ENCODE results near the gene KCNJ12.
"Not testable (repeated sequence)": the region's sequence is repeated elsewhere in the genome, so short reads cannot be mapped to it uniquely, and the experiment has no call there.

KCNJ12 gene

DNA sequence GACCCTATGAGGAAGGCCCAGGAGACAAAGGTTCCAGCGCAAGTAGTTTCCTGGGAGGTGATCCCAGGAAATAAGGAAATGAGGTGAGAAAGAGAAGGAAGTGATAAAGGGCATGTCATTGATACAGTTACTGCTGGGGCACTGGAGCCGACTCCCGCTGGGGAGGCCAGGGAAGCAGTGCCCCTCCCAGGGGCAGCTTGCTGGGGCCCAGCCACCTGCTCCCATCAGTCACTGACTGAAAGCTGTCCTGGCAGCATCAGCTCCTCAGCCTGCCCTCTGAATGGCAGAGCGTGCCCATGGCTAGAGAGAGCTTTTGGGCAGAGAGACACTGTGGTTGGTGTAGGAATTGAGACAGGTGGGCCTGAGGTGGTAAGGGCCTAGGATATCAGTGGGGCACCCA lies 33.2 kb downstream of the KCNJ12 start:
- DNase-seq = not testable (repeated sequence)

DNA sequence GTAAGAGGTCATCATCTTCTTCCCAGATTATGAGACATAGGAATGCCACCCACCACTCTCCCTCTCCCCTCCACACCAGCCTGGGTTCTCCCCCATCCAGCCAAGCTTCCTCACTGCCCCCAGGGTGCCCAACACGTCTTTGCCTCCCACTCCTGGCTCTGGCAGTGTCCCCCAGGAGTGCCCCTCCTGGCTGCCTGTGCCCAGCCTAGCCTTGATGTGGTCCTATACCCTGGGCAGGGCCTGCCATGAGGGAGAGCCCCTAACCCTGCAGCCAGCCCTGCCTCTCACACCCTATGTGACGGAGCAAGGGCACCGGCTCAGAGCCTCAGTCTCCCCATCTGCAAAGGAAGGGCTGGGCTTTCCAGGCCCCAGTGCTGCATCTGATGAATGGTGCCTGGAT lies 33.8 kb downstream of the KCNJ12 start:
- DNase-seq = not testable (repeated sequence)

DNA sequence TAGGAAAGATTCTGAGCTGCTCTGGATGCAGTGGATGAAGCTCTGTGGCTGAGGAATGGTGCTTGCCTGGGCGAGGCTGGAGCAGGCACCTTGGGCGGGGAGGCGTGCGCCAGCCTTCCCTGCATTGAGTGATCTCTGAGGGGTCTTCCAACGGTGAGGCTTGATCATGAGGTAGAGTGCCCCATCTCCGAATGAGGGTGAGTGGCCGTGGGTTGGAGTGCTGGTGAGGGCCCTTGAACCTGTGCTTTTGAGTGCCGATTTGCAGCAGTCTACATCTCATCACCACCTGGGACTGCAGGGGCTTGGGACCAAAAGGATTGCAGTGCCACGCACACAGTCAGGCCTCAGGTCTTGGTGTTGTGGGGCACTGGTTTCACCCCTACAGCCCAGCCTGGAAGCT lies 34.2 kb downstream of the KCNJ12 start:
- not testable (repeated sequence) for DNase-seq

DNA sequence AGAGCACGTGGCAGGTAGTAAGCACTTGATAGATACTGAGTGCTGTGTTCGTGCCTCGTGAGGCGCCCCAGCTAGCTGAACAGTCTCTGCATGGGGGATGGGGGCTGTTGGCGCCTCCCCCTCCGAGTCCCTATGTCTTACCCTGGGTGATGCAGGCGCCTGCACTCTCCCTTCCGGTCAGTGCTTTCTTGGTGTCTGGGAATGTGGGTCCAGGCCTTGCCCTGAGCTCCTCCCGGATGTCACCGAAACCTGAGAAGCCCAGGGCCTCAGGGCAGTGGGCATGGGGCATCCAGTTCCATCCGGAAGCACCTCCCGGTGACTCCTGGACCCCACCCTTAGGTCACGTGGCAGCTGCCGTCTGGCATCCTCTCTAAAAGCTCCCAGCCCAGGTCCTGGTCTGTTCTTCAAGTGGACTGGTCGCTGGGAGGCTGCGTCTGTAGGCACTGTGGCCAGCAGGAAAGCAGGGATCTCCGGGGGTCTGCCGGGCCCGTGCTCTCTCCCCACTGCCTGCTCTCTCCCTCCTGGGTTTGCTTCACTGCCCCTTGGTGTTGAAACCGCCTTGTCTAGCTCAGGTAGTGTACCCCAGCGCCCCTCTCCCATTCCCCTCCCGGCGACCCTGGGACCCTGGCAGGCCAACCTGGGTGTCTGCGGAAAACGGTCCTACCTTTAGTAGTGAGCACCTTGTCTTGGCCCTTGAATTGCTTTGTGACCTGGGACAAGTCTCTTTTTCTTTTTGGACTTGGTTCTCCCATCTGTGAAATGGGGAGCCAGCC lies 34.9 kb downstream of the KCNJ12 start:
- not testable (repeated sequence) for DNase-seq

DNA sequence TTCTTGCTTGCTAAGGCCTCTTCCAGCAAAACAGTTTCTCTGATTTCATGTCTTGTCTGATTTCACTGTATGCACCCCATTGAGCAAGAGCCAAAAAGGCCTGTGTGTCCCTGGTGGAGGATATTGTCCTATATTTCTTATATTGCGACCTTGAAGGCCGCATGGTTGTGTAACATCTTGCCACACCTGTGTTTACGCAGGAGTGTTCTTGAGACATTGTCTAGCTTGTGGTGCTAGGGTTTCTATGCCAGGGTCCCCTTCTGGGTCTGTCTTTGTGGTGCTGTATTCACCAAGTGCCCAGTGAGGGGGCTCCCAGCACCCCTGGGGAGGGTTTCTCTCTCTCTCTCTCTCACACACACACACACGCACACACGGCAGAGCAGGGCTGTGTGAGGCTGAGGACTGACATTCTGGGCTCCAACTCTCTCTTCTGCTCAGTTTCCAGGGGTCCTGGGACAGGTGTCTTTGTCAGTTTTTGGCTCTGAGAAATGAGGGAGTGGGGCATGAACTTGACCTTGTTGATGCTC lies 35.6 kb downstream of the KCNJ12 start:
- DNase-seq = not testable (repeated sequence)

DNA sequence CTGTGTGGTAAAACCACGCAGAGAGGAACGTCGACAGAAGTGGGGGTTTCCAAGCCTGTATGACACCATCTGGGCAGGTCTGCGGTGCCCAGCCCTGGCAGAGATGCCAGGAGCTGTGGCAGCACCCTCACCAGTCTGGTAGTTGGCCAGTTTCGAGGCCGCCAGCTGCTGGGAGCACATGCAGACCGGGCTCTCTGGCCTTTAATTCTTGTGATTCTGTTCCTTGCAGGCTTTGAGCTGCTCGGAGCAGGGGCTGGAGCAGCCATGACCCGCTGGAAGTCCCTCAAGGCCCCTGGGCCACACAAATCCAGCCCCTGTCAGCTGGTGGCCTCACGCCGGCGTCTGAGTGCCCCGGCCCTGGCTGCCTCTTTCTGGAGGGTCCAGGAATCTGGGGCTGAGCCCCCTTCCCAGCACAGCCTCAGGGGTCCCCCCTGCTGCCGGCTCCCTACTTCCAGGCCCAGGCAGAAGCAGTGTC lies 36.1 kb downstream of the KCNJ12 start:
- not testable (repeated sequence) for DNase-seq

DNA sequence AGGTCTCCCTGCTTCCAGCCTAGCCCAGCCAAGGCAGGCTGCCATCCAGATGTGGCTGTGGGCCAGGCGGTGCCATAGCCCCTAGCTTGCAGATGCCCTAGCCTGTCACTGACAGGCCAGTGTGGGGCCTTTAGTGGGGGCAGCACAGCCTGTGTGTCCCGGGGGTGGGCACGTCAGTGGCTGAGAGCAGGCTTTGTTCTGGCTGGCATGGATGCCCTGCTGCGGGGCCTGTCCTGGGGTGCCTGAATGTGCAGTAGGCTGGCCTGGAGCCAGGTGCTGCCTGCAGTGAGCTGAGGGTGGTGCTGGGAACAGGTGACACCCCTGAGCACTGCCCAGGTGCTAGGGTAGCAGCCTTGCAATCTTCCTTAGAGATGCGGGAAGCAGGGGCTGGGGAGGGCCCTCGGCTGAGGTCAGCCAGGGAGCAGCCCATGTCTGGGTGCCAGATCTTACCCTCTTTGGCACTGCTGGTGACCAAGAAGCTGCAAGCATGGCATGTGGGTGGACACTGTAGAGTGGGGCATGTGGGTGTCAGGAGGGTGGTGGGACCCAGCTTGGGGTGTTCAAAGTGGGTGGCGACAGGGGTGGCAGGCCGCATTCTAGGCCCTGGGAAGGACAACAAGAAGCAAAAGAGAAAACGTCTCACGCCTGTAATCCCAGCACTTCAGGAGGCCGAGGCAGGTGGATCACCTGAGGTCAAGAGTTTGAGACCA lies 37.6 kb downstream of the KCNJ12 start:
- DNase-seq = not testable (repeated sequence)

DNA sequence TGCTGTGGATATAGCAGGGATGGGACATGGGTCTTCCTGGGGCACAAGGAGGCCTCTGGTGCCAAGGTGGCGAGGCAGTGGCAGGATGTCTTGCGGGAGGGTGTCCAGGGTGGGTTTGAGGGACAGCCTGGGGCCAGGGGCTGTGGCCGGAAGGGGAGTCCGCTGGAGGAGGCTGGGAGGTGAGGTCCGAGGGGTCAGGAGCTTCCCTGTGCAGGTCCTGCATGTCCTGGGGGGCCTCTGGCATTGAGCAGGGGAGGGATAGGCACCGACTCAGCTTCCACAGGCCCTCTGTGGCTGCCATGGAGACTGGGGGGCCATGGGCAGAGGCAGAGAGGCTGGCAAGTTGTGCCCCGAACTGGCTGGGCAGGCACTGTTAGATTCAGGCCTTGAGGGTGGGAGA lies 38.5 kb downstream of the KCNJ12 start:
- DNase-seq = not testable (repeated sequence)

DNA sequence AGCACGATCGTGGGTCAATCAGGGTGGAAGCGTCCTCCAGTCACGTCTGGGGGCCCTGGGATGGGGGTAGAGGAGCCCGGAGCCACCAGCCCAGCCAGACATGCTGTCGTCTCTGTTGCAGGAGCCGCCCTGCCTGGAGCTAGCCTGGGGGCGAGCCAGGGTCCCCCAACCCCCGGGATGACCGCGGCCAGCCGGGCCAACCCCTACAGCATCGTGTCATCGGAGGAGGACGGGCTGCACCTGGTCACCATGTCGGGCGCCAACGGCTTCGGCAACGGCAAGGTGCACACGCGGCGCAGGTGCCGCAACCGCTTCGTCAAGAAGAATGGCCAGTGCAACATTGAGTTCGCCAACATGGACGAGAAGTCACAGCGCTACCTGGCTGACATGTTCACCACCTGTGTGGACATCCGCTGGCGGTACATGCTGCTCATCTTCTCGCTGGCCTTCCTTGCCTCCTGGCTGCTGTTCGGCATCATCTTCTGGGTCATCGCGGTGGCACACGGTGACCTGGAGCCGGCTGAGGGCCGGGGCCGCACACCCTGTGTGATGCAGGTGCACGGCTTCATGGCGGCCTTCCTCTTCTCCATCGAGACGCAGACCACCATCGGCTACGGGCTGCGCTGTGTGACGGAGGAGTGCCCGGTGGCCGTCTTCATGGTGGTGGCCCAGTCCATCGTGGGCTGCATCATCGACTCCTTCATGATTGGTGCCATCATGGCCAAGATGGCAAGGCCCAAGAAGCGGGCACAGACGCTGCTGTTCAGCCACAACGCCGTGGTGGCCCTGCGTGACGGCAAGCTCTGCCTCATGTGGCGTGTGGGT lies 39.2 kb downstream of the KCNJ12 start:
- DNase-seq = not testable (repeated sequence)

DNA sequence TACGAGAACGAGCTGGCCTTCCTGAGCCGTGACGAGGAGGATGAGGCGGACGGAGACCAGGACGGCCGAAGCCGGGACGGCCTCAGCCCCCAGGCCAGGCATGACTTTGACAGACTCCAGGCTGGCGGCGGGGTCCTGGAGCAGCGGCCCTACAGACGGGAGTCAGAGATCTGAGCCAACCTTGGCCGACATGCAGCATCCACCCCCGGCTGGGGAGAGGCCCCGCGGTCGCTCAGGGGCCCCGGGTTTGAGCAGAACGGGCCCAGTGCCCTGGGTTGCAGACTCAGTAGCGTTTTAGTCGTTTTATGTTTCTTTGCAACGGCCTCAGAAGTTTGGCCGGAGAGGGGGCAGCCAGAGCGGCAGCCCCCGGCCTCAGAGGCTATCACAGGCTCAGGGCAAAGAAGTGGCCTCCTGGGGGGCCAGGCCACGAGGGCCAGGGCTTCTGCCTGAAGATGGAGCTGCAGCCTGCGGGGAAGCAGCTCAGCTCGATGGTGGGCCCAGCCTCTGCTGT lies 40.4 kb downstream of the KCNJ12 start:
- not testable (repeated sequence) for DNase-seq

DNA sequence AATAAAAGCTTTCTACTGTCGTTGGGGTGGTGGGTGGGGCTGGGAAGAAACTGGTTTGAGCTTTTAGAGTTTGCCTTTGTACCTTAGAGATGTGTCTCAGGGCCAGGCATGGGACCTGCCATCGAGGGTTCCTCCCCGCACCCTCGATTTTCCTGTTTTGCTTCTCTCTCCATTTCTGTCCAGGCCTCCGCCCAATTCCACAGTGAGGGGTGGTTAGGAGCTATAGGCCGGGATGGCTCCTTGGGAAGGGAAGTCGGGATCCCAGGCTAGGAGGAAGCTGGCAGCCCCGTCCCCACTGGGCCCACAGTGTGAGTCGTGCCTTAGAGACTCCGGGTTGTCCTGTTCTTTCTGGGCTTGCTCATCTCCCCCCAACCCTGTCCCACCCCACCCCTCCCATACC lies 41.2 kb downstream of the KCNJ12 start:
- DNase-seq = not testable (repeated sequence)

DNA sequence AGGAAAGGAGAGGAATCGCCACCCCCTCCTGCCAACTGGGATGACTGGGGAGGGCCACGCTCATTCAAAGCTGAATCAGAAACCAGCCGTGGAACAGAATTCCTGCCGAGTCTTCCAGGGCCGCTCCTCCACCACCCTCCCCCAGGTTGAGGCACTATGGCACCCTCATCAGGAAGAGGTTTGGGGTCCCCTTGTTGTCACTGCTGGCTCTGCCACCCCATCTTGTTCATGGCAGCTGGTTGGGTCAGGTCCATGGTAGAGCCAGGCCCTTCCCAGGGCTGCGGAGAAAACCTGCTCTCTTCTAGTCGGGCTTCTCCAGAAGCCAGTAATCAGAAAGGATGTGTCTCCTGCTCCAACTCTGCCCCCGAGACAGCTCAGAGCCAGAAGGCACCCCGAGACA lies 41.8 kb downstream of the KCNJ12 start:
- DNase-seq = no peak

DNA sequence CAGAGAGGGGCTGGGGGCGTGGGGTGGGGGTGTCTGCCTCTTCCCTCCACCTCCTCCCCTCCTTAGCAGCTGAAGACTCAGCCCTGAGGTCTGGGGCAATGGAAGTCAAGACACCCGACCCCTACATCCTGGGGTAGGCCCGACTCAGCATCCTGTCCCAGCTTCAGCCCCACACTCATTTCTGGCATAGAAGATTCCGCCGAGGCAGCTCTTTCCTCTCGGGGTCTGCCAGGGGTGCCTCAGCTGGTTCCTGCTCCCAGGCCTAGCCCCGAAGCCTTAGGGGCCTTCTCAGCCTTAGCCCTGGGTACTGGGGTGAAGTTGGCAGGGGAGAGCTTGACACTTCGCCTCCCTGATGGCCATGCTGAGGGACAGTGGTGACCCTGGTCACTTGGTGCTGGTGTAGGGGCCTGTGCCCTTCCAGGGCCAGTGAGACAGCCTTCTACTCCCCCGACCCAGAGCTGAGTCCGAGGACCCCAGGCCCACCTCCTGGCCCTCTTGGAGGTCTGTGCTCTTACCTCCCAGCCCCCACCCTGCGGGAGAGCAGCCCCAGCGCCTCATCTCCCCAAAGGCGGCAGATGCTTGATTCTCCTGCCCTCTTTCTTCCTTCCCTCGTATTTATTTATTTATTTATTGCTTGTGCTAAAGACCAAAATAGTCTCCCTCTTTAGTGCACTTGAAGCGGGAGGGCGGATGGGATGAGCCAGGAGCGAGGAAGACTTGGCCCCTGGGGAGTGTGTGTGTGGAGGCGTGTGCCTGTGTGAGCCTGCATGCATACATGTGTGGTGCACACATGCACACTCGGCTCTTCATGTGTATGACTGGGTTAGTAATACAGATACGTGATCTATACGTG lies 42.5 kb downstream of the KCNJ12 start:
- no peak for DNase-seq

DNA sequence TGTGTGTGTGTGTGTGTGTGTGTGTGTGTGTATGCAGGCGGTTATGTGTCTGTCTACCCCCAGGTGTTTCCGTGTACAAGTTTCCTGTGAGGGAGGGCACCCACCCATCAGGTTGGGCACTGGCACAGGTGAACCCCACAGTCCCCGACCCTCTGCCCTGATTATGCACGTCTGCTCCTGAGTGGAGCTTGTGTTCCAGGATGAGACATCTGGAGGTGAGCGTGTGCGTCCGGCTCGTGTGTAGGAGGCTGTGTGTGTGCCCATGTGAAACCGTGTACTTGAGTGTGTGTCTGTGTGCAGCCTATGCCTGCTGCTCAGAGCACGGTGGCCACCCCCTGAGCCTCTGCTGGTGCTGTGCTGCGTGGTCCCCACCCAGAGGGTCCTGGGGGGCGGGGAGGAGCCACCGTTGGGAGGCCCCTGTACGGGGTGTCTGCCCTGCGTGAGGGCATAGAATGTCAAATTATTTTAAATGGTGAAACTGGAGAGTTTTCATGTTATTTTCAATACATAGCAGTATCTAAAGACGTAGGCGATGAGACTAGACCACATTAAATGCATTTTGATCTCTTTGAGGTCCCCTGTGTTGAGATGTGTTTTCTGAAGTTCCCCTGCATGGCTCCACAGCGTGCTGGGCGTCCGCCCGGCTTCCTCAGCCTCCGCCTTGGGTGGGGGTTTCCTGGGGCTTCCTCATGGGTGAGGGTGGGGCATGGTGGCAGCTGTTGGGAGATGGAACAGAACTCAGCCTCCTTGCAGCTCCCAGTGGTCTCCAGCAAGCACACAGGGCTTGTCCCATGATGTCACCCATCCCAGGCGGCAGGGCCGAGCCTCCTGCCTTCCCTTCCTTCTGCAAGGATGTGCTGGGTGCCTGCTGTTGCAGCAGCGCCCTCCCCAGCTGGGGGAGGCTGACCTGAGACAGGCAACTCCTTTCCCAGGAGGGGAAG lies 43.4 kb downstream of the KCNJ12 start:
- peak; percentile 34 for DNase-seq

DNA sequence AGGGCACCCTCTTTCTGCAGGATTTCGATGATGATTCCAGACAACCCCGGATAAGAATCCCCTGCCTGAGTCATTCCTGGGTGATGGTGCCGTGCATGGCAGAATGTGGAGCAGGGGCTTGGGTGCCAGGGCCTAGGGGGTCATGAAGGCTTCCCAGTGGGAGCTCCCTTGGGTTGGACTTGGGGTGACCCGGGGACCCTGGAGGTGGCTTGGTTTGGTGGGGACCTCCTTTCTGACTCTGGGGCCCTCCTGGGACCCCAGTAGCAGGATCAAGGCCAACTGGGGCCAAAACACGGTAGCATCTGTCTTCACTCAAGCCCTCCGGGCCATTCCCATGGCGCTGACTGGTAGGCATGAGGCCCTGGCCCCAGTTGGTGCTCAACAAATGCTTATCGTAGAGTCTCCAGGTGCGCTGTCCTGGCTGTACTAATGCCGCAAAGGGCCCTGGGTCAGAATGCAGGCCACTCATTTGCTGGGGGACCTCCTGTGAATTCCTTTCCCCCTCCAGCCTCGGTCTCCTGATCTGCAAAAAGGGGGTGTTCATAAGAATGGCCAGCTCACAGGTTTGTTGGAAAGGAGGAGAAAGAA lies 44.4 kb downstream of the KCNJ12 start:
- DNase-seq = not testable (repeated sequence)

DNA sequence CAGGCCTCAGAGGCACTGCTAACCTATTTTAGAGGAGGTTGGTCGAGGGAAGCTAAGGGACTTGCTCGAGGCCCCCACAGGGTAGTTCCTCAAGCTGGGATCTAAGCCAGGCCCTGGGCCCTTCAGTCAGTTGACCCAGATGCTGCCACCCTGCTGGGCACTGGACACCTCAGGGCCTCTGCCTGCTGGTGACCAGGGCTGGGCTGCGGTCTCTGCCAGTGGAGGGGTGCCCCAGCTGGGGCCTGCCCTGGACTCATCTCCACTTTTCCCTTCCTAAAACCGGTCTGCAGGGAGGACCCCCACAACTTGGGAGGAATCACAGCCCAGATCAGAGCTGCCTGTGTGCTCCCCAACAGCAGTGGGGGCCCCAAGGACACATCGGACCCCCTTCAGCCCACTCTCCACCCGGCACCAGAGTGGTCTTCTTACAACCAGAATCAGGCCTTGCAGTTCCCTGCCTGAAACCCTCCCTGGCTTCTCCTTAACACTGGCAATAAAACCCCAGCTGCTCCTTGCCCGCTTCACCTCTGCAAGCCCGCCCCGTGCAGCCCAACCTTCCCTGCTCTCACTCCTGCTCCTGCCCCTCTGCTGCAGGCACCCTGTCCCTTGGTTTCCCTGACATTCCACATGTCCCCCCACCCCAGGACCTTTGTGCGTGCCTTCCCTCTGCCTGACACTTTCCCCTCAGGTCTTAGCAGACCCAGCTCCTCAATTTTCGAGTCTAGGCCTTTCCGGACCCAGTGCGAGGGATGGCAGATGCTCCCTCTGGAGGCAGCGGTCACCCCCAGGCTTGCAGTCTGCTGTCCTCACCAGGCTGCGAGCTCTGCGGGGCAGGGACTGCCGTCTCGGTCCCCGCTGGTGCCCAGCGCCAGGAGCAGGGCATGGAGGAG lies 45.5 kb downstream of the KCNJ12 start:
- not testable (repeated sequence) for DNase-seq

DNA sequence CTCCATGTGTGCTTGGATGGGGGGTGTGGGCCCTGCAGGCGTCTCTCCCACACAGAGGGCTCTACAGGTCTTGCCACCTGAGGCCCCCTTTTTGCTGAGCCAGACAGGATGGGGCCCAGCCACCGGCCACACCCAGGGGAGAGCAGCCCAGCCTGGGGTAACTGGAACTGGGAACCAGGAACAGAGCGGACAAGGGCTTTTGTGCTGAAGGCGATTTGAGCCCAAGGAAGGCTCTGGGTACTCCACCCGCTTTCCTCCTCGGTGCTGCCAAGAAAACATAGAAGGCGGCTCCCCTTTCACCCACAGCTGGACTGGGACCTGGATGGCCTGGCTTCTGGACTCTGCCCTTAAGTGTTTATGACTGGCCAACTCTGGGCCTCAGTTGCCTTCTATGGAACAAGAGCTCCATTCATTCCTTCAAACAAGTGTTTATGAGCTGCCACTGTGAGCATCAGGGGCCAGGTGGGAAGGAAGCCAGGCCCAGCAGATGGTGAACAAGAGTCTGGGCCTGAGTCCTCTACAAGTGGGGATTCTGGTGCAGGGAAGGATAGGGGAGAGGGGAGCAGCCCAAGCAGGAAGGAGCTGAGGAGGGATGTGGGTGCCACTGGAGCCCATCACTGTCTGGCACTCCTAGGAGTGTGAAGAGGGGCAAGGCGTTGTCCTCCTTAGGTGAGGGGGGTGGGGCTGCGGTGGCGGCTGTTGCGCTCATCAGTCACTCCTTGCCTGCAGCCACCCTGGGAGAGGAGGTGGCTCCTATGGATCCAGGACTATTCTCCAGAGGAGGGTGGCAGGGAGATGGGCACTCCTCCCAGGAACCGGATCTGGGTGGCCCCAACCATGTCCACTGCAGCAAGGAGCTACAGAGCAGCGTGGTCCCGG lies 46.4 kb downstream of the KCNJ12 start:
- DNase-seq = not testable (repeated sequence)

DNA sequence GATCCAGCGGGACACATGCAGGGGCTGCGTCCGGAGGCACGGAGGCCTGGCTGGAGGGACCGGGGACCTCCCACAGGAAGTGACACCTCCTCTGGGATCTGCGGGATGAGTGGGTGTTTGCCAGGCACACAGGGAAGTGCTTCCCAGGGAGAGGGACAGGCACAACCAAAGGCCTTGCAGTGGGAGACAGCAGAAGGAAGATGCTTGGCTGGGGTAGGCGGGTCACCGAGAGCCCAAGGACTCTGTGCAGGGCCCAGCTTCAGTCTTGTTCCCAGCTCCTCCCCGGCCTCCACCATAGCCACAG lies 47.0 kb downstream of the KCNJ12 start:
- not testable (repeated sequence) for DNase-seq
